Esophagus squamous epithelium (tissue), 4 donors: Measurements from ENCODE around the gene RAB26.

Experiments
- POLR2A ChIP-seq, 4 donors: fragments of 450-650 bp; IDR thresholded peaks; one replicate each; pipeline ENCODE4 v1.6.1; 2017; ENCODE audit warnings: antibody characterized with exemption in 4 of 4, mild to moderate bottlenecking in 4 of 4, moderate library complexity in 3 of 4
- TF ChIP-seq, protein P1 (sequence below), 6 experiments: fragments of 450-650 bp in 4 of 6; fragments of 200-600 bp in 2 of 6; sonication (generic) in 2 of 6; IDR thresholded peaks; one replicate each; pipeline ENCODE4 v1.5.1; 2016 to 2019; ENCODE audit warnings: antibody characterized with exemption in 6 of 6, mild to moderate bottlenecking in 4 of 6, moderate library complexity in 4 of 6

DNA sequence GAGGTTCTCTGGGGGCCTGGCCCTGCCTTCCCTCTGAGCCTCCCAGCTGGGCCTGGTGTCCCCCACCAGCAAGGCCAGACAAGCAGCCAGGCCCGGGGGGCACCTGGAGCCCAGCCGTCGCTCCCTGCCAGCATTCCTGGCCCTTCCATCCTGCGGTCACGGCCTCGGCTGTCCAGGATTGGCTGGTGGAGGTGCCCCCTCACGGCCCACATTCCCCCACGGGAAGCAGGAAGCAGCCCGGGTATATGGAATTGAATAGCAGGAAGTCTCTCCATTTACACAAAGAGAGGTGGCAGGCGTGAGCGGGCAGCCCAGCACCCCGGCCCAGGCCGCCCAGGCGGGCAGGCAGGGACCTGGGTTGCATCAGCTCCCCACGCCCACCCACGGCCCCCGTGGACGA lies 21.7 kb downstream of the RAB26 start:
- TF ChIP-seq, protein P1, sequence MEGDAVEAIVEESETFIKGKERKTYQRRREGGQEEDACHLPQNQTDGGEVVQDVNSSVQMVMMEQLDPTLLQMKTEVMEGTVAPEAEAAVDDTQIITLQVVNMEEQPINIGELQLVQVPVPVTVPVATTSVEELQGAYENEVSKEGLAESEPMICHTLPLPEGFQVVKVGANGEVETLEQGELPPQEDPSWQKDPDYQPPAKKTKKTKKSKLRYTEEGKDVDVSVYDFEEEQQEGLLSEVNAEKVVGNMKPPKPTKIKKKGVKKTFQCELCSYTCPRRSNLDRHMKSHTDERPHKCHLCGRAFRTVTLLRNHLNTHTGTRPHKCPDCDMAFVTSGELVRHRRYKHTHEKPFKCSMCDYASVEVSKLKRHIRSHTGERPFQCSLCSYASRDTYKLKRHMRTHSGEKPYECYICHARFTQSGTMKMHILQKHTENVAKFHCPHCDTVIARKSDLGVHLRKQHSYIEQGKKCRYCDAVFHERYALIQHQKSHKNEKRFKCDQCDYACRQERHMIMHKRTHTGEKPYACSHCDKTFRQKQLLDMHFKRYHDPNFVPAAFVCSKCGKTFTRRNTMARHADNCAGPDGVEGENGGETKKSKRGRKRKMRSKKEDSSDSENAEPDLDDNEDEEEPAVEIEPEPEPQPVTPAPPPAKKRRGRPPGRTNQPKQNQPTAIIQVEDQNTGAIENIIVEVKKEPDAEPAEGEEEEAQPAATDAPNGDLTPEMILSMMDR (IDR thresholded peaks at IDR 0.05): no peak
- TF ChIP-seq POLR2A (IDR thresholded peaks at IDR 0.05): peak in 2 of 4 donors; percentile 14 to 34
